Raji (cell line): ENCODE data around the gene LNP1.

Source experiments
- POLR2A ChIP-seq: IDR thresholded peaks from 2 replicates; pipeline ENCODE4 v1.6.1; 2011; ENCODE audit warnings: low read depth, low read length, control low read depth; ENCODE audit not compliant: insufficient read depth

The LNP1 gene

GRCh38 chr3:100386437-100387074 lies 14.8 kb upstream of the LNP1 start:
- TF ChIP-seq POLR2A: no peak

- TF ChIP-seq POLR2A: no peak
Measured at GRCh38 chr3:100389025-100389424, 12.3 kb upstream of the LNP1 start.

GRCh38 chr3:100395679-100396431 lies 5.5 kb upstream of the LNP1 start:
- TF ChIP-seq POLR2A: no peak

GRCh38 chr3:100396967-100397366 lies 4.4 kb upstream of the LNP1 start:
- TF ChIP-seq POLR2A: no peak

GRCh38 chr3:100399341-100400071 lies 1.8 kb upstream of the LNP1 start:
- no peak for TF ChIP-seq POLR2A

- TF ChIP-seq POLR2A: no peak
Measured at GRCh38 chr3:100400419-100400779, 940 bp upstream of the LNP1 start.

GRCh38 chr3:100401674-100402041 lies 319 bp downstream of the LNP1 start:
- TF ChIP-seq POLR2A: no peak

- no peak for TF ChIP-seq POLR2A
Measured at GRCh38 chr3:100402256-100402655, 917 bp downstream of the LNP1 start.

- no peak for TF ChIP-seq POLR2A
Measured at GRCh38 chr3:100402891-100403290, 1.6 kb downstream of the LNP1 start.

GRCh38 chr3:100403362-100404249 lies 2.3 kb downstream of the LNP1 start:
- no peak for TF ChIP-seq POLR2A

- no peak for TF ChIP-seq POLR2A
Measured at GRCh38 chr3:100404250-100404548, 2.9 kb downstream of the LNP1 start.

- TF ChIP-seq POLR2A: no peak
Measured at GRCh38 chr3:100407164-100407563, 5.8 kb downstream of the LNP1 start.

GRCh38 chr3:100407977-100408532 lies 6.7 kb downstream of the LNP1 start:
- TF ChIP-seq POLR2A: no peak

GRCh38 chr3:100411091-100411982 lies 10.0 kb downstream of the LNP1 start:
- TF ChIP-seq POLR2A: no peak
